Measurements from ENCODE around the gene POGLUT3.

POGLUT3 gene

GRCh38 chr11:108498046-108498815, at the start of gene POGLUT3:
Gene POGLUT3, minus strand, starts transcription at chr11:108498384. Its CDS starts 18 bp downstream, at chr11:108498366.
- TF ChIP-seq, protein P1, sequence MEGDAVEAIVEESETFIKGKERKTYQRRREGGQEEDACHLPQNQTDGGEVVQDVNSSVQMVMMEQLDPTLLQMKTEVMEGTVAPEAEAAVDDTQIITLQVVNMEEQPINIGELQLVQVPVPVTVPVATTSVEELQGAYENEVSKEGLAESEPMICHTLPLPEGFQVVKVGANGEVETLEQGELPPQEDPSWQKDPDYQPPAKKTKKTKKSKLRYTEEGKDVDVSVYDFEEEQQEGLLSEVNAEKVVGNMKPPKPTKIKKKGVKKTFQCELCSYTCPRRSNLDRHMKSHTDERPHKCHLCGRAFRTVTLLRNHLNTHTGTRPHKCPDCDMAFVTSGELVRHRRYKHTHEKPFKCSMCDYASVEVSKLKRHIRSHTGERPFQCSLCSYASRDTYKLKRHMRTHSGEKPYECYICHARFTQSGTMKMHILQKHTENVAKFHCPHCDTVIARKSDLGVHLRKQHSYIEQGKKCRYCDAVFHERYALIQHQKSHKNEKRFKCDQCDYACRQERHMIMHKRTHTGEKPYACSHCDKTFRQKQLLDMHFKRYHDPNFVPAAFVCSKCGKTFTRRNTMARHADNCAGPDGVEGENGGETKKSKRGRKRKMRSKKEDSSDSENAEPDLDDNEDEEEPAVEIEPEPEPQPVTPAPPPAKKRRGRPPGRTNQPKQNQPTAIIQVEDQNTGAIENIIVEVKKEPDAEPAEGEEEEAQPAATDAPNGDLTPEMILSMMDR (IDR thresholded peaks at IDR 0.05; ENCODE audit: low read depth, low read length), result no peak
- DNase-seq (ENCODE audit: extremely low read depth, low read depth), result no peak

DNA sequence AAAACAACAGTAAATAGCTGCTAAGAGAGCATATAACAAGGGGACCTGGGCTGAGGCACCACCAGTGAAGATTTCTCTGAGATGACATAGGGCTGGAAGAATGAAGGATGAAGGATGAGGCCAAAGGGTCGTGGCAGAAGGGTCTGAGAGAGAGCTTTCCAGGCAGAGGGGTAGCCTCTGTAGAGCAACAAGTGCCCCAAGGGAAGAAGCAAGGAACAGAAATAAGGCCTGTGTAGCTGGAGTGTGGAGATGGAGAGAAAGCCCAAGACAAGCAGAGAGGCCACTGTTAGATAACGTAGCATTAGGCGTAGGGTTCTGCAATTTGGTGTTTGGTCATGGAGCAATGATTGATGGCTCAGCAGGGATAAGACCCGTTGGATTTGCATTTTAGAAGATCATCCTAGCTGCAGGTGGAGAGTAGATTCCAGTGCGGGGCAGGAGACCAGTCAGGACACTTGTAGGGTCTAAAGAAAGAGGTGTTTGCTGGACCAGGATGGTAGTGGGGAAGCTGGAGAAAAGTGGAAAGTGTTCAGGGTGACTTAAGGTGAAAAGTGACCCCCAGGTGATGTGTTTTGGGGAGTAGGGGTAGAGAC, 47.8 kb upstream of the POGLUT3 start:
- TF ChIP-seq, protein P1 (IDR thresholded peaks at IDR 0.05; ENCODE audit: low read depth, low read length), result no peak

DNA sequence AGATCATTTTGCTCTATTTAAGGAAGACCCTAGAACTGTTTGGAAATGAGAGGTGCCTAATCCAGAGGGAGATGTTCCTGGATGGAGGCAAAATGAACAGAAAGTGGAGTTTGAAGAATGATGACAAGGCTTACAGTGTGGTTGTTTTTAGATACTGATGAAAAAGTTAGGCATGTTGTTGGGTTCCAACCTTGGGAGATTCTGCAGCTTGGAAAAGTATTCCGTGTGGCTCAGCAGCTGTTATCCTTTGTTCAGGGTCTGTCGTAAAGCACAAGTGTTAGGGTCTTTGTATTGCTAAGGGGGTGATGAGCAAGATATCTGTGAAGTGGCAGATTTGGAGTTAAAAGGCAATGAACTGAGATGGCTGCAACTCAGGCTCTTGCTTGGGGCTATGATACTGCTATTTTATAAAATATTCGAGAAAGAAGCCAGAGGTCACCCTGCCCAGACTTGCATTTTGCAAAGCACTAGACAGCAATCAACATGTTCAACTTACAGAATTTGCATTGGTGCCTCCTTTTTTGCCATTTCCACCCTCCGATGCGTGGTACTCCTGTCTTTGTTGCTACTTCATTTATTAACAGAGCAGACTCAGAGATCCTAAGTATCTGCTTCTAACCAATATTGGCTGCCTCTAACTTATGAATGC, 45.3 kb upstream of the POGLUT3 start:
- TF ChIP-seq, protein P1 (IDR thresholded peaks at IDR 0.05; ENCODE audit: low read depth, low read length), result no peak
- DNase-seq (ENCODE audit: extremely low read depth, low read depth), result no peak

More for the DNA sequence above, 47.8 kb upstream of the POGLUT3 start:
- DNase-seq (ENCODE audit: extremely low read depth, low read depth), result no peak

- TF ChIP-seq, protein P1 (IDR thresholded peaks at IDR 0.05; ENCODE audit: low read depth, low read length), result no peak
- DNase-seq (ENCODE audit: extremely low read depth, low read depth), result no peak
Observed at GRCh38 chr11:108541531-108541930, 43.3 kb upstream of the POGLUT3 start.

- TF ChIP-seq, protein P1 (IDR thresholded peaks at IDR 0.05; ENCODE audit: low read depth, low read length), result no peak
- DNase-seq (ENCODE audit: extremely low read depth, low read depth), result no peak
Observed at GRCh38 chr11:108538502-108538901, 40.3 kb upstream of the POGLUT3 start.

- TF ChIP-seq, protein P1 (IDR thresholded peaks at IDR 0.05; ENCODE audit: low read depth, low read length), result no peak
- DNase-seq (ENCODE audit: extremely low read depth, low read depth), result no peak
Observed at GRCh38 chr11:108538022-108538424, 39.8 kb upstream of the POGLUT3 start.

GRCh38 chr11:108536783-108537182, 38.6 kb upstream of the POGLUT3 start:
- DNase-seq (ENCODE audit: extremely low read depth, low read depth), result no peak
- TF ChIP-seq, protein P1 (IDR thresholded peaks at IDR 0.05; ENCODE audit: low read depth, low read length), result no peak

Measured in AG09319 (cell line).